CD14-positive monocyte (primary cell): ENCODE measurements around the gene GATA3. TPM values are rescaled to one million over a fixed set of nuclear protein-coding genes. Genes with fewer than 3 reads are reported as not detected.

Source experiments
- DNase-seq, 3 donors: peaks; one replicate each; pipeline ENCODE4 v3.0.0-alpha.2; 2011 to 2022
- H2AFZ ChIP-seq: 2 replicates; pipeline ENCODE4 v1.6.0; 2012; ENCODE audit warnings: mild to moderate bottlenecking, low read depth, low read length, inconsistent platforms; ENCODE audit not compliant: insufficient read depth, poor library complexity, severe bottlenecking
- H3K27ac ChIP-seq, 2 donors: 1 replicate in 1 of 2; 2 replicates in 1 of 2; pipeline ENCODE4 v1.5.1; 2012 to 2013; ENCODE audit warnings: low read length in 2 of 2, control low read depth in 1 of 2, inconsistent platforms in 1 of 2, low read depth in 1 of 2, mild to moderate bottlenecking in 1 of 2
- H3K27me3 ChIP-seq, 2 donors: one replicate each; pipeline versions ENCODE4 v1.6.0 to v1.6.1; 2011 to 2013; ENCODE audit warnings: low read length in 2 of 2; ENCODE audit not compliant: control insufficient read depth in 2 of 2, insufficient read depth in 2 of 2
- H3K36me3 ChIP-seq, 2 donors: replicated peaks in 1 of 2; 1 replicate in 1 of 2; 2 replicates in 1 of 2; pipeline versions ENCODE4 v1.5.1 to v1.6.1; 2012 to 2013; ENCODE audit warnings: low read length in 2 of 2, control low read depth in 1 of 2, inconsistent platforms in 1 of 2, mild to moderate bottlenecking in 1 of 2; ENCODE audit not compliant: insufficient read depth in 2 of 2, control insufficient read depth in 1 of 2
- H3K4me1 ChIP-seq, 2 donors: 1 replicate in 1 of 2; 2 replicates in 1 of 2; pipeline versions ENCODE4 v1.5.1 to v1.6.1; 2012 to 2013; ENCODE audit warnings: low read length in 2 of 2, control low read depth in 1 of 2, inconsistent platforms in 1 of 2, mild to moderate bottlenecking in 1 of 2, moderate library complexity in 1 of 2; ENCODE audit not compliant: insufficient read depth in 2 of 2, control insufficient read depth in 1 of 2
- H3K4me2 ChIP-seq: replicated peaks from 2 replicates; pipeline ENCODE3; 2012; ENCODE audit warnings: low read length, moderate library complexity, mild to moderate bottlenecking; ENCODE audit not compliant: poor library complexity, severe bottlenecking; ENCODE audit errors: extremely low read depth
- H3K4me3 ChIP-seq, 3 experiments: fragments of 200-600 bp in 1 of 3; sonication (generic) in 1 of 3; replicated peaks in 1 of 3; 1 replicate in 2 of 3; 2 replicates in 1 of 3; pipeline ENCODE4 v1.5.1; 2011 to 2013; ENCODE audit warnings: low read length in 3 of 3, mild to moderate bottlenecking in 3 of 3, control low read depth in 2 of 3, low read depth in 2 of 3, inconsistent platforms in 1 of 3, moderate library complexity in 1 of 3
- H3K79me2 ChIP-seq: 2 replicates; pipeline ENCODE4 v1.6.0; 2012; ENCODE audit warnings: mild to moderate bottlenecking, control low read depth, inconsistent platforms, low read length, moderate library complexity; ENCODE audit not compliant: insufficient read depth
- H3K9ac ChIP-seq: 2 replicates; pipeline ENCODE4 v1.6.0; 2017; ENCODE audit warnings: low read length, mild to moderate bottlenecking; ENCODE audit not compliant: insufficient read depth, poor library complexity, severe bottlenecking
- H3K9me3 ChIP-seq, 2 donors: replicated peaks in 1 of 2; 1 replicate in 1 of 2; 2 replicates in 1 of 2; pipeline versions ENCODE4 v1.5.1 to v1.6.1; 2012 to 2013; ENCODE audit warnings: low read length in 2 of 2, control low read depth in 1 of 2; ENCODE audit not compliant: control insufficient read depth in 1 of 2, insufficient read depth in 1 of 2
- H4K20me1 ChIP-seq: 2 replicates; pipeline ENCODE4 v1.6.0; 2012; ENCODE audit warnings: mild to moderate bottlenecking, low read length, control low read depth, moderate library complexity; ENCODE audit not compliant: insufficient read depth
- H3K27ac Mint-ChIP-seq, 7 donors: one replicate each; pipeline ENCODE4 v1.8.0; 2020; ENCODE audit warnings: mild to moderate bottlenecking in 7 of 7, mixed read lengths in 7 of 7, moderate library complexity in 6 of 7, inconsistent platforms in 2 of 7
- H3K27me3 Mint-ChIP-seq, 3 donors: one replicate each; pipeline ENCODE4 v1.8.0; 2021 to 2022; ENCODE audit warnings: low read depth in 3 of 3, mild to moderate bottlenecking in 3 of 3, mixed read lengths in 3 of 3, moderate library complexity in 3 of 3, inconsistent platforms in 1 of 3
- H3K36me3 Mint-ChIP-seq, 2 donors: one replicate each; pipeline ENCODE4 v1.8.0; 2020; ENCODE audit warnings: mixed read lengths in 2 of 2, inconsistent platforms in 1 of 2, mild to moderate bottlenecking in 1 of 2
- H3K4me1 Mint-ChIP-seq: one replicate; pipeline ENCODE4 v1.8.0; 2020; ENCODE audit warnings: mild to moderate bottlenecking, mixed read lengths
- H3K4me3 Mint-ChIP-seq, 2 donors: one replicate each; pipeline ENCODE4 v1.8.0; 2020; ENCODE audit warnings: mild to moderate bottlenecking in 2 of 2, mixed read lengths in 2 of 2, moderate library complexity in 1 of 2
- H3K9me3 Mint-ChIP-seq, 7 donors: one replicate each; pipeline ENCODE4 v1.8.0; 2020 to 2022; ENCODE audit warnings: mixed read lengths in 7 of 7, mild to moderate bottlenecking in 6 of 7, moderate library complexity in 6 of 7, inconsistent platforms in 2 of 7
- CTCF ChIP-seq: fragments of 200-600 bp; IDR thresholded peaks from one replicate; pipeline ENCODE4 v1.8.0; 2022; ENCODE audit warnings: antibody characterized with exemption, mild to moderate bottlenecking
- WGBS: methylation state at CpG from one replicate; pipeline ENCODE4 v1.1.5; 2013; ENCODE audit warnings: missing lambda C conversion rate; ENCODE audit not compliant: insufficient coverage; 5-methylcytosine and 5-hydroxymethylcytosine counted together
- intact Hi-C, 2 donors: fragments of 100-400 bp; cut with micrococcal nuclease; formaldehyde crosslinking; loops; one replicate each; pipeline versions ENCODE4 v1.15.0 to v1.15.1; 2023
- polyA plus RNA-seq, 3 donors: library from polyadenylated mRNA; depleted of rRNA in 1 of 3; unstranded in 2 of 3; stranded (reverse) in 1 of 3; fragments of 300-500 nt in 2 of 3; fragments of >200 nt in 1 of 3; fragmentation: Illumina TruSeq in 2 of 3; gene quantifications; 1 replicate in 2 of 3; 2 replicates in 1 of 3; pipeline ENCODE4 v1.2.3, GENCODE V29; 2012 to 2021

The GATA3 gene
- polyA plus RNA-seq, 3 donors = 0.07 to 0.08 TPM; not detected in 1

- H3K27me3 Mint-ChIP-seq = no peaks in the 10 kb centered on the region
- no peak for TF ChIP-seq CTCF
- Histone ChIP-seq H2AFZ (no peak overlapping the region), H3K4me1 (peaks cover 11 to 16% of the 10 kb centered on the region in 2 donors), H4K20me1 (no peaks in the 10 kb centered on the region), H3K27ac (no peak overlapping the region), H3K9me3 (no peaks in the 10 kb centered on the region), H3K9ac (no peak overlapping the region), H3K27me3 (no peaks in the 10 kb centered on the region), H3K79me2 (no peaks in the 10 kb centered on the region), H3K36me3 (no peaks in the 10 kb centered on the region), H3K4me2 (no peak overlapping the region), H3K4me3 (no peak overlapping the region)
- no peaks in the 10 kb centered on the region for H3K36me3 Mint-ChIP-seq
- H3K4me1 Mint-ChIP-seq = peaks cover 20% of the 10 kb centered on the region
- whole genome bisulfite sequencing = no CpG with 5 or more reads among the region's 3 CpGs
- peak overlapping the region in 2 of 7 donors; percentile 12 to 46 for H3K27ac Mint-ChIP-seq
- no peak overlapping the region for H3K4me3 Mint-ChIP-seq
- peaks cover 0 to 2% (median 0%) of the 10 kb centered on the region in 7 donors for H3K9me3 Mint-ChIP-seq
- no peak for DNase-seq
- intact Hi-C loops = no loop called here
Measured at GRCh38 chr10:8115618-8115980, 61.1 kb downstream of the GATA3 start.

- WGBS = 100% methylated on average over 1 of the region's 5 CpGs
- H3K9me3 Mint-ChIP-seq = peaks cover 0 to 2% (median 0%) of the 10 kb centered on the region in 7 donors
- H3K4me3 Mint-ChIP-seq = no peak overlapping the region
- peaks cover 20% of the 10 kb centered on the region for H3K4me1 Mint-ChIP-seq
- TF ChIP-seq CTCF = no peak
- no peaks in the 10 kb centered on the region for H3K79me2 ChIP-seq
- H3K27ac ChIP-seq = no peak overlapping the region
- no peaks in the 10 kb centered on the region for H3K36me3 Mint-ChIP-seq
- no peak overlapping the region for H3K4me2 ChIP-seq
- H3K9me3 ChIP-seq = no peaks in the 10 kb centered on the region
- no peak overlapping the region for H3K9ac ChIP-seq
- intact Hi-C loops = no loop called here
- H3K27me3 ChIP-seq = no peaks in the 10 kb centered on the region
- H3K27me3 Mint-ChIP-seq = no peaks in the 10 kb centered on the region
- H2AFZ ChIP-seq = no peak overlapping the region
- DNase-seq = no peak
- no peak overlapping the region for H3K4me3 ChIP-seq
- no peaks in the 10 kb centered on the region for H4K20me1 ChIP-seq
- no peaks in the 10 kb centered on the region for H3K36me3 ChIP-seq
- H3K27ac Mint-ChIP-seq = no peak overlapping the region
- H3K4me1 ChIP-seq = peaks cover 11 to 16% of the 10 kb centered on the region in 2 donors
Measured at GRCh38 chr10:8116474-8116873, 62.0 kb downstream of the GATA3 start.
